ENCODE measurements around the gene PRDM16. TPM values are rescaled to one million over a fixed set of nuclear protein-coding genes. Genes with fewer than 3 reads are reported as not detected.

Gene PRDM16
- total RNA-seq, 1 experiment from 2014 or later = 0.17 TPM

DNA sequence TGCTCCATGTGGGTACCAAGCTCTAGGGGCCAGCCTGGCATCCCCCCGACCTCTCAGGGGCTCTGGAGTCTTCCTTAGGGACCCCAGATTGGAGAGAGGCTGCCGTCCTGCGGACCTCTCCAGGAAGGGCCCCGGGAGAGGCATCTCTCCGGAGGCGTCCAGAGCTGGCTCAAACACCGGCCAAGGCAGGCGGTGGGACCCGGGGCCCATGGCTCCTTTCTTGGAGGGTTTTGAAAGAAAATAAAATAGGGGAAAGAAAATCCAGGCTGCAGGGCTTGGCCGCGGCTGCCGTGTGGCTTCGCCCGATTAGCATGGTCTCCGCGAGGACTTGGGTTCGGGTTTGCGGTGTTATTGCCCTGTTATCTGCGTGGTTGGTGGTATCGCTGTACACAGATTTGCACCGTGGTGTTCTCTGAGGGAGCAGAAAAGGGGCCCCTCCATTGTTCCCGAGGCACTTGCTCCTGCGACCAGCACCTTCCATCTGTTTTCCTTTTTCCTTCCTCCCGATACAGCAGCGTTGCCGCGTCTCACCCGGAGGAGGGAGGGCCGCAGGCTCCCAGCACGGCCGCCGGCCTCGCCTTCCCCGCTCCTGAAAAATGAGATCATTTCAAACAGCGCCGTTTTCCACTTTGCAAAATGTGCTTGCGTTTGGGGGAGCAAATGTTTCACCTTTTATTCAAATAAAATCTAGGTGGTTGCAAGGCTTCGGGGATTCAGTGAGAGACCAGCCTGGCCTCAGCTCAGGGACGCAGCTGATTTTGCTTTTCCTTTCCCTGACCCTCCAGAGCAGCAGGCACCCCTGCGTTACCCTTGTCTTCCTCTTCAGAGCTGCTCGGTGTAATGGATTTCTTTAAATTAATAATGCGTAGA, 86.3 kb downstream of the PRDM16 start:
- Histone ChIP-seq H3K56ac (ENCODE audit: insufficient read length, low read depth, low read length) (no peak overlapping the region), H2AFZ (ENCODE audit: low read length) (no peak overlapping the region), H3K4me1 (ENCODE audit: insufficient read depth, low read length) (no peaks in the 10 kb centered on the region), H4K5ac (ENCODE audit: insufficient read length, low read depth, low read length) (no peak overlapping the region), H3K9me3 (ENCODE audit: control insufficient read depth, low read depth, low read length) (no peaks in the 10 kb centered on the region), H3T11ph (ENCODE audit: low read length) (no peak overlapping the region), H2BK15ac (ENCODE audit: low read depth, low read length) (no peak overlapping the region), H4K91ac (ENCODE audit: insufficient read length, low read depth, low read length) (no peak overlapping the region), H3K79me2 (ENCODE audit: insufficient read depth, low read length) (no peaks in the 10 kb centered on the region), H2BK5ac (ENCODE audit: insufficient read length, low read length) (no peak overlapping the region), H3K27ac (ENCODE audit: insufficient read length, low read depth, low read length) (no peak overlapping the region), H3K4me2 (ENCODE audit: insufficient read depth, insufficient read length, low read length) (no peak overlapping the region), H3K79me1 (ENCODE audit: insufficient read depth, low read depth, low read length, poor library complexity, severe bottlenecking) (no peaks in the 10 kb centered on the region), H3K14ac (ENCODE audit: insufficient read depth, low read length) (no peak overlapping the region), H2BK120ac (ENCODE audit: low read depth, low read length, poor library complexity, severe bottlenecking) (no peak overlapping the region), H3K23ac (ENCODE audit: insufficient read length, low read depth, low read length) (no peak overlapping the region), H3K18ac (ENCODE audit: insufficient read length, low read depth, low read length) (no peak overlapping the region), H3K23me2 (ENCODE audit: insufficient read length, low read depth, low read length, poor library complexity, severe bottlenecking) (no peaks in the 10 kb centered on the region), H4K8ac (replicated peaks; ENCODE audit: insufficient read length, low read depth, low read length) (no peak overlapping the region), H2AK5ac (ENCODE audit: insufficient read length, low read length) (no peak overlapping the region), H4K20me1 (ENCODE audit: control insufficient read depth, insufficient read depth, insufficient read length) (no peaks in the 10 kb centered on the region), H3K4ac (ENCODE audit: low read depth, low read length) (no peak overlapping the region), H2BK20ac (ENCODE audit: low read depth, low read length, poor library complexity, severe bottlenecking) (no peak overlapping the region), H3K27me3 (ENCODE audit: insufficient read depth, low read length) (no peaks in the 10 kb centered on the region), H2BK12ac (ENCODE audit: insufficient read length, low read depth, low read length) (no peak overlapping the region), H3K9ac (ENCODE audit: extremely low read depth, insufficient read length, low read length) (no peak overlapping the region)
- H3K9me3 Mint-ChIP-seq = no peaks in the 10 kb centered on the region
- no peak overlapping the region for H3K4me3 Mint-ChIP-seq
- H3K27me3 Mint-ChIP-seq (ENCODE audit: low read depth) = no peaks in the 10 kb centered on the region; the same call in none of the 2 replicates
- no peaks in the 10 kb centered on the region; a peak in 1 of 7 replicates for H3K36me3 Mint-ChIP-seq (ENCODE audit: insufficient read depth in 1 of 3, low read depth in 3 of 3)
- no peak overlapping the region for H3K27ac Mint-ChIP-seq
- DNase-seq = no peak
- WGBS (ENCODE audit: extremely low coverage, insufficient read length, low lambda C conversion rate) = no CpG with 5 or more reads among the region's 42 CpGs
- TF ChIP-seq, protein P1, sequence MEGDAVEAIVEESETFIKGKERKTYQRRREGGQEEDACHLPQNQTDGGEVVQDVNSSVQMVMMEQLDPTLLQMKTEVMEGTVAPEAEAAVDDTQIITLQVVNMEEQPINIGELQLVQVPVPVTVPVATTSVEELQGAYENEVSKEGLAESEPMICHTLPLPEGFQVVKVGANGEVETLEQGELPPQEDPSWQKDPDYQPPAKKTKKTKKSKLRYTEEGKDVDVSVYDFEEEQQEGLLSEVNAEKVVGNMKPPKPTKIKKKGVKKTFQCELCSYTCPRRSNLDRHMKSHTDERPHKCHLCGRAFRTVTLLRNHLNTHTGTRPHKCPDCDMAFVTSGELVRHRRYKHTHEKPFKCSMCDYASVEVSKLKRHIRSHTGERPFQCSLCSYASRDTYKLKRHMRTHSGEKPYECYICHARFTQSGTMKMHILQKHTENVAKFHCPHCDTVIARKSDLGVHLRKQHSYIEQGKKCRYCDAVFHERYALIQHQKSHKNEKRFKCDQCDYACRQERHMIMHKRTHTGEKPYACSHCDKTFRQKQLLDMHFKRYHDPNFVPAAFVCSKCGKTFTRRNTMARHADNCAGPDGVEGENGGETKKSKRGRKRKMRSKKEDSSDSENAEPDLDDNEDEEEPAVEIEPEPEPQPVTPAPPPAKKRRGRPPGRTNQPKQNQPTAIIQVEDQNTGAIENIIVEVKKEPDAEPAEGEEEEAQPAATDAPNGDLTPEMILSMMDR (conservative IDR thresholded peaks at IDR 0.05) = no peak
- H3K4me1 Mint-ChIP-seq = no peaks in the 10 kb centered on the region

All from H9 (cell line).